HCT116 (cell line): ENCODE results near the gene POLD2. TPM values are rescaled to one million over a fixed set of nuclear protein-coding genes. Genes with fewer than 3 reads are reported as not detected.

Experiments used
- ATAC-seq: fragments of 200-7000 bp; cut with Tn5 transposase; 2 replicates; pipeline ENCODE4 v1.9.1; 2020; ENCODE audit warnings: mild to moderate bottlenecking, moderate library complexity
- BruUV-seq: library from RNA; stranded (reverse); fragments of 400-500 nt; replicated peaks from 2 replicates; lab custom pipeline; 2021; lab: Mats Ljungman, UMichigan
- CTCF ChIA-PET: fragments of 300-600 bp; sonication (Branson Sonifier 250); formaldehyde crosslinking; loops from one replicate; lab custom pipeline; 2021; ENCODE audit warnings: antibody characterized with exemption; lab: Charles Lee
- POLR2A ChIA-PET: fragments of 300-600, 350-600 bp; sonication (Branson Sonifier 250); formaldehyde crosslinking; loops from one replicate; lab custom pipeline; 2021; ENCODE audit warnings: antibody characterized with exemption; lab: Charles Lee
- RAD21 ChIA-PET, 2 experiments: fragments of 300-600 bp; sonication (Branson Sonifier 250); formaldehyde crosslinking; loops; one replicate each; lab custom pipeline; 2023; ENCODE audit warnings: low total read pairs in 2 of 2; ENCODE audit not compliant: uncharacterized antibody in 2 of 2, unreplicated experiment in 2 of 2, low non-redundant PET in 1 of 2; lab: Charles Lee
- DNase-seq: peaks from one replicate; pipeline ENCODE4 v3.0.0-alpha.2; 2010; ENCODE audit warnings: low read depth, low spot score
- H2AFZ ChIP-seq: fragments of 200-600 bp; shearing (Covaris generic), sonication (generic); 2 replicates; pipeline ENCODE4 v1.6.1; 2017; ENCODE audit warnings: low read depth, mixed run types, mixed read lengths, antibody characterized with exemption, low read length; ENCODE audit not compliant: poor library complexity, severe bottlenecking
- H3K27ac ChIP-seq: 2 replicates; pipeline ENCODE4 v1.5.1; 2012; ENCODE audit warnings: low read depth, low read length
- H3K27me3 ChIP-seq: fragments of 200-600 bp; sonication (generic); 2 replicates; pipeline ENCODE4 v1.6.1; 2016; ENCODE audit warnings: mixed run types, low read length, mixed read lengths; ENCODE audit not compliant: insufficient read depth
- H3K36me3 ChIP-seq, 2 experiments: fragments of 200-500 bp in 1 of 2; fragments of 200-600 bp in 1 of 2; sonication (Bioruptor generic) in 1 of 2; sonication (generic) in 1 of 2; 2 replicates each; pipeline versions ENCODE4 v1.5.1 to v1.6.1; 2014 to 2016; ENCODE audit warnings: low read length in 2 of 2, inconsistent platforms in 1 of 2, mixed read lengths in 1 of 2, mixed run types in 1 of 2; ENCODE audit not compliant: insufficient read depth in 2 of 2, control insufficient read depth in 1 of 2
- H3K4me1 ChIP-seq, 2 experiments: fragments of 200-600 bp in 1 of 2; sonication (generic) in 1 of 2; 2 replicates each; pipeline versions ENCODE4 v1.5.1 to v1.6.1; 2012 to 2017; ENCODE audit warnings: low read length in 2 of 2, inconsistent platforms in 1 of 2, mild to moderate bottlenecking in 1 of 2, mixed read lengths in 1 of 2, mixed run types in 1 of 2, moderate library complexity in 1 of 2; ENCODE audit not compliant: insufficient read depth in 2 of 2, control insufficient read depth in 1 of 2
- H3K4me2 ChIP-seq: fragments of 200-600 bp; sonication (generic); 2 replicates; pipeline ENCODE4 v1.6.1; 2017; ENCODE audit warnings: mixed run types, low read length, mixed read lengths
- H3K4me3 ChIP-seq, 2 experiments: fragments of 200-600 bp in 1 of 2; sonication (generic) in 1 of 2; replicated peaks in 1 of 2; 2 replicates each; pipeline ENCODE4 v1.5.1; 2011 to 2016; ENCODE audit warnings: low read length in 2 of 2, control low read depth in 1 of 2, low read depth in 1 of 2, mild to moderate bottlenecking in 1 of 2, mixed read lengths in 1 of 2, mixed run types in 1 of 2
- H3K79me2 ChIP-seq: fragments of 200-600 bp; sonication (generic); 2 replicates; pipeline ENCODE4 v1.6.1; 2017; ENCODE audit warnings: mild to moderate bottlenecking, mixed run types, low read length, moderate library complexity, mixed read lengths; ENCODE audit not compliant: insufficient read depth
- H3K9ac ChIP-seq: fragments of 200-600 bp; sonication (generic); 2 replicates; pipeline ENCODE4 v1.6.1; 2016; ENCODE audit warnings: low read length, mixed read lengths
- H3K9me2 ChIP-seq: fragments of 200-600 bp; sonication (generic), shearing (Covaris generic); 2 replicates; pipeline ENCODE4 v1.6.1; 2017; ENCODE audit warnings: mixed run types, mild to moderate bottlenecking, moderate library complexity; ENCODE audit not compliant: insufficient read depth
- H3K9me3 ChIP-seq, 2 experiments: fragments of 200-500 bp in 1 of 2; fragments of 200-600 bp in 1 of 2; sonication (Bioruptor generic) in 1 of 2; sonication (generic) in 1 of 2; 2 replicates each; pipeline ENCODE4 v1.6.1; 2014 to 2017; ENCODE audit warnings: low read length in 2 of 2, mixed read lengths in 2 of 2, inconsistent platforms in 1 of 2, low read depth in 1 of 2, mild to moderate bottlenecking in 1 of 2, mixed run types in 1 of 2, moderate library complexity in 1 of 2; ENCODE audit not compliant: control insufficient read depth in 1 of 2, insufficient read depth in 1 of 2
- H4K20me1 ChIP-seq: fragments of 200-600 bp; sonication (generic), shearing (Covaris generic); 2 replicates; pipeline ENCODE4 v1.6.1; 2017; ENCODE audit warnings: mixed run types, mild to moderate bottlenecking, moderate library complexity; ENCODE audit not compliant: insufficient read depth
- ATF3 ChIP-seq: IDR thresholded peaks from 2 replicates; pipeline ENCODE4 v1.6.1; 2012
- CBX3 ChIP-seq: IDR thresholded peaks from 2 replicates; pipeline ENCODE4 v1.6.1; 2012; ENCODE audit warnings: low read depth
- CEBPB ChIP-seq: IDR thresholded peaks from 2 replicates; pipeline ENCODE4 v1.6.1; 2012; ENCODE audit warnings: low read depth
- EGR1 ChIP-seq: IDR thresholded peaks from 2 replicates; pipeline ENCODE4 v1.6.1; 2012; ENCODE audit warnings: low read depth
- ELF1 ChIP-seq: IDR thresholded peaks from 2 replicates; pipeline ENCODE4 v1.6.1; 2012; ENCODE audit warnings: low read depth, borderline replicate concordance
- EZH2 ChIP-seq: fragments of 200-600 bp; sonication (generic); IDR thresholded peaks from 2 replicates; pipeline ENCODE4 v1.6.1; 2017; ENCODE audit warnings: antibody characterized with exemption, mixed run types
- FOSL1 ChIP-seq: IDR thresholded peaks from 2 replicates; pipeline ENCODE4 v1.6.1; 2012; ENCODE audit warnings: low read depth
- MAX ChIP-seq: IDR thresholded peaks from 2 replicates; pipeline ENCODE4 v1.6.1; 2012
- POLR2AphosphoS5 ChIP-seq: IDR thresholded peaks from 2 replicates; pipeline ENCODE4 v1.6.1; 2011; ENCODE audit warnings: mild to moderate bottlenecking, low read depth, low read length, moderate library complexity
- RAD21 ChIP-seq: IDR thresholded peaks from 2 replicates; pipeline ENCODE4 v1.6.1; 2012; ENCODE audit warnings: low read depth, mild to moderate bottlenecking
- REST ChIP-seq: IDR thresholded peaks from 2 replicates; pipeline ENCODE4 v1.6.1; 2012; ENCODE audit warnings: low read depth
- SIN3A ChIP-seq: IDR thresholded peaks from 2 replicates; pipeline ENCODE4 v1.6.1; 2012; ENCODE audit warnings: low read depth
- SP1 ChIP-seq: IDR thresholded peaks from 2 replicates; pipeline ENCODE4 v1.6.1; 2012; ENCODE audit warnings: low read depth
- SRF ChIP-seq: IDR thresholded peaks from 2 replicates; pipeline ENCODE4 v1.6.1; 2012; ENCODE audit warnings: low read depth
- TCF7L2 ChIP-seq: IDR thresholded peaks from 2 replicates; pipeline ENCODE4 v1.7.0; 2011; ENCODE audit warnings: borderline replicate concordance, inconsistent platforms; ENCODE audit not compliant: insufficient read depth, insufficient read length; ENCODE audit errors: extremely low read depth
- YY1 ChIP-seq: IDR thresholded peaks from 2 replicates; pipeline ENCODE4 v1.6.1; 2011; ENCODE audit warnings: low read length, low read depth, moderate library complexity, mild to moderate bottlenecking; ENCODE audit not compliant: insufficient replicate concordance; ENCODE audit errors: extremely low read depth
- intact Hi-C: fragments of 100-400 bp; cut with micrococcal nuclease; formaldehyde crosslinking; loops from 2 replicates; pipeline ENCODE4 v1.10.0; 2022
- total RNA-seq: library from RNA; stranded (reverse); gene quantifications from one replicate; pipeline ENCODE4 v1.2.1, GENCODE V29; 2021; ENCODE audit not compliant: unreplicated experiment

POLD2 gene
- total RNA-seq, 1 experiment from 2014 or later = 237 TPM

DNA sequence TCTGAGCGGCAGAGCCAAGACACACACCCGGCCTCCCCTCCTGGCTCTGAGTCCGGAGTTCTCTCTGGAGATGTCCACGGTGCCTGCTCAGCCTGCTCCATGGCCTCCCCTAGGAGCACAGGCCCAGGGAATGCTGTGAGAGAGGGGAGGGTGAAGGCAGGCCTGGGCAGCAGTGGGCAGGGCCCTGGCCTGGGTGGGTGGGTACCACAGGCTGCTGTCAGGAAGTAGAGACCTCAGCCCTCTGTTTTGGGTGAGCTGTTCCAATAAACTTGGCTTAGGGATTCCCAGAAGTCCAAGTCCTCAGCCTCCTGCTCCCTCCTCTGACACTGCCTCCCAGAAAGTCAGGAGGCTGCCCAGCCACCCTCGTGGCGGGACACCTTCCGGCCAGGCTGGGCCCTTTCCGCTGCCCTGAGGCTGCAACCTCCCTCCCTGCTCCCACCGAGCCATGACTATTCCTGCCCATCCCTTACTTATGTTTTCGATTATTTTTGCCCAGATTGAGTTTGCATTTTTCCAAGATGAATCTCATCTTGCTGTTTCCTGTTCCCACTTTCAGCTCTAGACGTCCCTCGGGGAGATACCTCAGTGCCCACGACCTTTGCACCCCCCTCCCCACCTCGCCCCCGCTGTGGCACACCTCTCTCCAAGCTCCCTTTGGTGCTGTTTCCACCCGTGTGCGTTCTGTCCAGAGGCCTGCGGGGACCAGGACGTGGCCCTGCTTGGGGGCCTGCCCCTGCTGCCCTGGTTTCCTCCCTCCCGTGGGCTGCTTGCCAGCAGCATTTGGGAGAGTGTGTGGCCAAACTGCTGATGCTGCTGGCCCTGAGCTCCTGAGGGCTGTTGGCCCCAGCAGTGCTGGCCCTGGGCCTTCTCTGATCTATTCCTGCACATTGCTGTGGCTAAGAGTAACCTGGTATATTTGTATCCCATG lies 35.2 kb downstream of the POLD2 start:
- DNase-seq (no peak), ATAC-seq (no peak)
- ChIA-PET RAD21 (interaction anchor here in 1 of 2 experiments (0.7 kb wide), 1 partner anchor 15 kb away, joined by 3 read pairs; no protein-coding TSS in a partner anchor), CTCF (no interaction called here), POLR2A (no interaction called here)
- H3K4me2 ChIP-seq = no peak overlapping the region
- no peaks in the 10 kb centered on the region for H3K9me2 ChIP-seq
- H3K4me1 ChIP-seq = peaks cover 3 to 26% of the 10 kb centered on the region in 2 experiments
- H4K20me1 ChIP-seq = no peaks in the 10 kb centered on the region
- no peaks in the 10 kb centered on the region for H3K27me3 ChIP-seq
- no TSS peak for BruUV-seq
- H3K36me3 ChIP-seq = no peaks in the 10 kb centered on the region
- TF ChIP-seq TCF7L2 (no peak), SIN3A (no peak), CEBPB (no peak), REST (no peak), ELF1 (no peak), POLR2AphosphoS5 (no peak), FOSL1 (no peak), EGR1 (no peak), EZH2 (no peak), MAX (no peak), SP1 (no peak), CBX3 (no peak), RAD21 (no peak), SRF (no peak), YY1 (no peak), ATF3 (no peak)
- TF ChIP-seq, all 23 proteins: peak for 0
- H2AFZ ChIP-seq = no peak overlapping the region
- no peaks in the 10 kb centered on the region for H3K79me2 ChIP-seq
- no peaks in the 10 kb centered on the region for H3K9me3 ChIP-seq
- intact Hi-C loops = no loop called here
- no peak overlapping the region for H3K27ac ChIP-seq
- H3K4me3 ChIP-seq = no peak overlapping the region
- H3K9ac ChIP-seq = no peak overlapping the region
